DMS79 (cell line): ENCODE results near the gene DENND6A.
"Not testable (repeated sequence)": the region's sequence is repeated elsewhere in the genome, so short reads cannot be mapped to it uniquely, and the experiment has no call there.

Experiments used
- DNase-seq: peaks from one replicate; lab custom pipeline; 2025; lab: John Stamatoyannopoulos, UW

Gene DENND6A

GRCh38 chr3:57692133-57692395 is 813 bp downstream of the DENND6A start:
- not testable (repeated sequence) for DNase-seq

GRCh38 chr3:57691411-57692132 is 1.3 kb downstream of the DENND6A start:
- no peak for DNase-seq

- no peak for DNase-seq
These were observed 3.4 kb downstream of the DENND6A start for GRCh38 chr3:57689367-57690053.

GRCh38 chr3:57688291-57688690 is 4.6 kb downstream of the DENND6A start:
- no peak for DNase-seq

- no peak for DNase-seq
These were observed 9.6 kb downstream of the DENND6A start for GRCh38 chr3:57683286-57683685.

GRCh38 chr3:57682284-57682683 is 10.6 kb downstream of the DENND6A start:
- no peak for DNase-seq

- no peak for DNase-seq
These were observed 11.2 kb downstream of the DENND6A start for GRCh38 chr3:57681691-57682090.

GRCh38 chr3:57680046-57680445 is 12.8 kb downstream of the DENND6A start:
- no peak for DNase-seq

- DNase-seq = no peak
These were observed 17.3 kb downstream of the DENND6A start for GRCh38 chr3:57675530-57675929.

GRCh38 chr3:57673156-57673555 is 19.7 kb downstream of the DENND6A start:
- no peak for DNase-seq

- no peak for DNase-seq
These were observed 22.3 kb downstream of the DENND6A start for GRCh38 chr3:57670543-57670942.

GRCh38 chr3:57661404-57661803 is 31.5 kb downstream of the DENND6A start:
- no peak for DNase-seq

- no peak for DNase-seq
These were observed 33.0 kb downstream of the DENND6A start for GRCh38 chr3:57659806-57660439.

- no peak for DNase-seq
These were observed 33.7 kb downstream of the DENND6A start for GRCh38 chr3:57659004-57659673.

- DNase-seq = no peak
These were observed 34.3 kb downstream of the DENND6A start for GRCh38 chr3:57658536-57658935.

GRCh38 chr3:57655727-57656126 is 37.1 kb downstream of the DENND6A start:
- no peak for DNase-seq

GRCh38 chr3:57654267-57654666 is 38.6 kb downstream of the DENND6A start:
- DNase-seq = no peak

GRCh38 chr3:57652203-57652602 is 40.7 kb downstream of the DENND6A start:
- no peak for DNase-seq

- DNase-seq = no peak
These were observed 45.5 kb downstream of the DENND6A start for GRCh38 chr3:57647292-57647940.

- no peak for DNase-seq
These were observed 46.2 kb downstream of the DENND6A start for GRCh38 chr3:57646723-57647122.

GRCh38 chr3:57644740-57645139 is 48.1 kb downstream of the DENND6A start:
- no peak for DNase-seq

GRCh38 chr3:57637391-57637790 is 55.5 kb downstream of the DENND6A start:
- no peak for DNase-seq
